SU-DHL-6 (cell line): ENCODE results near the gene KRT35.
"Not testable (repeated sequence)": the region's sequence is repeated elsewhere in the genome, so short reads cannot be mapped to it uniquely, and the experiment has no call there.

Experiments
- H2AFZ ChIP-seq: fragments of 200-600 bp; sonication (generic); 2 replicates; pipeline ENCODE4 v1.6.1; 2014; ENCODE audit warnings: low read depth, mild to moderate bottlenecking, moderate library complexity, mixed read lengths, antibody characterized with exemption, low read length; ENCODE audit not compliant: severe bottlenecking
- H3F3A ChIP-seq: fragments of 200-600 bp; shearing (Covaris generic); 2 replicates; pipeline ENCODE4 v1.6.0; 2016; ENCODE audit warnings: antibody characterized with exemption, mild to moderate bottlenecking; ENCODE audit not compliant: insufficient read depth
- H3K27ac ChIP-seq: fragments of 200-600 bp; sonication (generic); 2 replicates; pipeline ENCODE4 v1.5.1; 2016; ENCODE audit warnings: low read depth, mild to moderate bottlenecking, low read length, moderate library complexity, mixed read lengths
- H3K27me3 ChIP-seq: fragments of 200-600 bp; sonication (generic), shearing (Covaris generic); 2 replicates; pipeline ENCODE4 v1.6.0; 2014; ENCODE audit warnings: mild to moderate bottlenecking, low read length
- H3K36me3 ChIP-seq: fragments of 200-600 bp; sonication (generic); 2 replicates; pipeline ENCODE4 v1.6.1; 2014; ENCODE audit warnings: mild to moderate bottlenecking, low read length, mixed read lengths
- H3K4me2 ChIP-seq: fragments of 300-600, 200-600 bp; shearing (Covaris generic), sonication (generic); 2 replicates; pipeline ENCODE4 v1.6.0; 2014; ENCODE audit warnings: low read length, low read depth, mild to moderate bottlenecking; ENCODE audit not compliant: poor library complexity, severe bottlenecking
- H3K4me3 ChIP-seq: fragments of 200-600 bp; sonication (generic); 2 replicates; pipeline ENCODE4 v1.5.1; 2014; ENCODE audit warnings: antibody characterized with exemption, low read length, mild to moderate bottlenecking, mixed read lengths; ENCODE audit not compliant: insufficient read depth, poor library complexity, severe bottlenecking
- H3K79me2 ChIP-seq: fragments of 200-600 bp; sonication (generic); 2 replicates; pipeline ENCODE4 v1.6.1; 2014; ENCODE audit warnings: mild to moderate bottlenecking, low read length, moderate library complexity; ENCODE audit not compliant: insufficient read depth
- H3K9ac ChIP-seq: fragments of 200-600 bp; sonication (generic); 2 replicates; pipeline ENCODE4 v1.7.0; 2014; ENCODE audit warnings: mild to moderate bottlenecking, low read length
- H3K9me2 ChIP-seq: fragments of 200-600 bp; sonication (generic); replicated peaks from 2 replicates; pipeline ENCODE4 v1.6.1; 2014; ENCODE audit warnings: low read length; ENCODE audit not compliant: insufficient read depth
- H3K9me3 ChIP-seq: fragments of 200-600 bp; sonication (generic); 2 replicates; pipeline ENCODE4 v1.6.1; 2014; ENCODE audit warnings: low read length, mixed read lengths; ENCODE audit not compliant: insufficient read depth
- H4K20me1 ChIP-seq: fragments of 200-600 bp; sonication (generic); 2 replicates; pipeline ENCODE4 v1.6.1; 2014; ENCODE audit warnings: low read depth, mild to moderate bottlenecking, antibody characterized with exemption, low read length, moderate library complexity, mixed read lengths
- EZH2phosphoT487 ChIP-seq: fragments of 200-600 bp; sonication (generic), shearing (Covaris generic); conservative IDR thresholded peaks from 2 replicates; pipeline ENCODE4 v1.6.1; 2018; ENCODE audit warnings: mild to moderate bottlenecking, antibody characterized with exemption, low read length, moderate library complexity, mixed read lengths
- TF ChIP-seq, protein P1 (sequence below): fragments of 200-600 bp; sonication (generic); IDR thresholded peaks from one replicate; pipeline ENCODE4 v1.5.1; 2017; ENCODE audit warnings: antibody characterized with exemption, mild to moderate bottlenecking, low read length, moderate library complexity; ENCODE audit not compliant: insufficient read depth, poor library complexity, severe bottlenecking

The KRT35 gene

DNA sequence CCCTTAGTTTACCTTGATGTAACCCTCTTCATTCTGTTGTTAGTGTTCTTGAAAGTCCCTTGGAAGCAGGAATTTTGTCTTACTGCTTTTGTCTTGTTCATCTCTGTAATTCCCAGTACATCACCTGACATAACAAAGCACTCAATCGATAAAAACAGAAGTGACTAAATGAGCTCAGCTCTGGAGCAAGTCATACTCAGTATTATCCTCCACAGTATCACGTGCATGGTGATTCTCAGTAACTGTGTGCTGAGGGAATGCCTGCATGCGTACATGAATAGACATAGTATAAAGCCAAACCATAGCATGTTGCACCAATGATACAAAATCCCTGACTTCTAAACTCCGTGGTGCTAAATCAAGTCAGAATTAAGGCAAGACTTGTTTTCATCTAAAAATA is 47.4 kb downstream of the KRT35 start:
- Histone ChIP-seq H4K20me1 (no peaks in the 10 kb centered on the region), H3K27me3 (no peaks in the 10 kb centered on the region), H3K79me2 (no peaks in the 10 kb centered on the region), H2AFZ (no peak overlapping the region), H3K4me2 (no peak overlapping the region), H3K9me3 (no peaks in the 10 kb centered on the region), H3F3A (no peaks in the 10 kb centered on the region), H3K9me2 (no peaks in the 10 kb centered on the region), H3K9ac (no peak overlapping the region), H3K4me3 (no peak overlapping the region), H3K27ac (no peak overlapping the region), H3K36me3 (no peaks in the 10 kb centered on the region)
- no peak for TF ChIP-seq EZH2phosphoT487
- TF ChIP-seq, protein P1, sequence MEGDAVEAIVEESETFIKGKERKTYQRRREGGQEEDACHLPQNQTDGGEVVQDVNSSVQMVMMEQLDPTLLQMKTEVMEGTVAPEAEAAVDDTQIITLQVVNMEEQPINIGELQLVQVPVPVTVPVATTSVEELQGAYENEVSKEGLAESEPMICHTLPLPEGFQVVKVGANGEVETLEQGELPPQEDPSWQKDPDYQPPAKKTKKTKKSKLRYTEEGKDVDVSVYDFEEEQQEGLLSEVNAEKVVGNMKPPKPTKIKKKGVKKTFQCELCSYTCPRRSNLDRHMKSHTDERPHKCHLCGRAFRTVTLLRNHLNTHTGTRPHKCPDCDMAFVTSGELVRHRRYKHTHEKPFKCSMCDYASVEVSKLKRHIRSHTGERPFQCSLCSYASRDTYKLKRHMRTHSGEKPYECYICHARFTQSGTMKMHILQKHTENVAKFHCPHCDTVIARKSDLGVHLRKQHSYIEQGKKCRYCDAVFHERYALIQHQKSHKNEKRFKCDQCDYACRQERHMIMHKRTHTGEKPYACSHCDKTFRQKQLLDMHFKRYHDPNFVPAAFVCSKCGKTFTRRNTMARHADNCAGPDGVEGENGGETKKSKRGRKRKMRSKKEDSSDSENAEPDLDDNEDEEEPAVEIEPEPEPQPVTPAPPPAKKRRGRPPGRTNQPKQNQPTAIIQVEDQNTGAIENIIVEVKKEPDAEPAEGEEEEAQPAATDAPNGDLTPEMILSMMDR: no peak

DNA sequence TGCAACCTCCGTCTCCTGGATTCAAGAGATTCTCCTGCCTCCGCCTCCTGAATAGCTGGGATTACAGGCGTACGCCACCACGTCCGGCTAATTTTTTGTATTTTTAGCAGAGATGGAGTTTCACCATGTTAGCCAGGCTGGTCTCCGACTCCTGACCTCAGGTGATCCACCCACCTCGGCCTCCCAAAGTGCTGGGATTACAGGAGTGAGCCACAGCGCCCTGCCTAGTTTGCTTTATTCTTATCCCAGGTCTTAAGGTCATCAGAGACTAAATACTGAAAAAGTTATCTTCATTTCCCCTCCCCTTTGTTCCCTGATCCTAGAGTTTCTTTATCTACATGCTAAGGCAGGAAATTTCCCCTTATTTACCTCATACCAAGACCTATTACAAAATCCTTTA is 50.6 kb downstream of the KRT35 start:
- H3K79me2 ChIP-seq, H3K27me3 ChIP-seq, H3F3A ChIP-seq, H3K9me3 ChIP-seq, H3K27ac ChIP-seq, H3K4me3 ChIP-seq, H3K36me3 ChIP-seq, H3K9me2 ChIP-seq, H3K4me2 ChIP-seq, H2AFZ ChIP-seq, H4K20me1 ChIP-seq, H3K9ac ChIP-seq: not testable (repeated sequence)

DNA sequence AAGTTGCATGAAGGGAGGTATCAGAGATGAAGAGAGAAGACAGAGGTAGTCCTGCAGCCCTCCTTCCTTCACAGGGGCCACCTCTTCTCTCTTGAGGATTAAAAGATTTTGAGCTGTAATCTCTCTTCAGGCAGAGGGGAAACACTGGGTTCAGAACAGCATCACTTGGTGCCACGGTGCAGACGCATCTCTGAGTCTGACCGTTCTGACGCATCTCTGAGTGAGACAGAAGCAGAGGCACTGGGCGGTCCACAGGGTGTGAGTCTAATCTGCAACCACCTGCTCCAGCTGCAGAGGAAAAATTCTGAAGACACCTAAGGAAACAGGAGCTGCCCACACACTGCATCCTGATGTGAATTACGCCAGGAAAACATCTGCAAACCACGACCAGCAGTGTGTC is 51.3 kb downstream of the KRT35 start:
- H3K27me3 ChIP-seq: no peaks in the 10 kb centered on the region
- no peak for TF ChIP-seq EZH2phosphoT487
- TF ChIP-seq, protein P1: no peak
- H3K9ac ChIP-seq: no peak overlapping the region
- H3K4me2 ChIP-seq: no peak overlapping the region
- no peak overlapping the region for H2AFZ ChIP-seq
- H3K4me3 ChIP-seq: no peak overlapping the region
- H3K79me2 ChIP-seq: no peaks in the 10 kb centered on the region
- no peaks in the 10 kb centered on the region for H3F3A ChIP-seq
- H3K27ac ChIP-seq: no peak overlapping the region
- no peaks in the 10 kb centered on the region for H3K9me3 ChIP-seq
- no peaks in the 10 kb centered on the region for H4K20me1 ChIP-seq
- no peaks in the 10 kb centered on the region for H3K9me2 ChIP-seq
- no peaks in the 10 kb centered on the region for H3K36me3 ChIP-seq

DNA sequence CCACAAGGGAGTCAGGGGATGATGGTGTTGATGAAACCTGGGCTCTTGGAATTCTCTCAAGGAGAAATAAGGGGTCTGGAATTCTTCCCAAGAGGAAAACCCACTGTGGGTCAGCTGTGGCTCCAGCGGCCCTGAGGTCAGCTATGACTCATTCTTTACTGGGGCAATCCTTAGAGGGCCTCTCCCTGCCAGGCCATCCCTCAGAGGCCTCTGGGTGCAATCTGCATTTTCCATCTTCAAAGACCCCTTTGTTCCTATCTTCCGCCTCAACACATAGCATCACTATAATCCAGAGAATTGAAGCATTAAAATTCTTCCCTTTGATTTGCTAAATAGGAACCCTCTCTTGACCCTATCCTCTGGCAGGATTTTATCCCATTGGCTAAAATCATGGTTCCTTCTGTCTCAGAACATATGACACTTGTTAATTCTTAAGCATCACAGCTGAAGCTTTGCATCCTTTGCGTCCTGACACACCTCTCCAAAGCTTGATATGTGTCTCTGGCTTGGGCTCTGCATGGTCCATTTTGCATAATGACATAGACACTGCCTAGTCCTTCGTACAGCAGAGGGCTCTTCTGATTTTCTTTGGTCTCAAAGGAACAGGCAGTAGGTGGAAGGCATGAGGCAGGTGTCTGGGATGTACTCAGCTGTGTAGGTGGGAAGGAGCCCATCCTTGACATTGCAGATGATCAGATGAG is 52.2 kb downstream of the KRT35 start:
- H3K9me2 ChIP-seq: no peaks in the 10 kb centered on the region
- no peaks in the 10 kb centered on the region for H3K79me2 ChIP-seq
- H3K27me3 ChIP-seq: no peaks in the 10 kb centered on the region
- no peak overlapping the region for H3K4me2 ChIP-seq
- H3K4me3 ChIP-seq: no peak overlapping the region
- no peak overlapping the region for H2AFZ ChIP-seq
- H4K20me1 ChIP-seq: no peaks in the 10 kb centered on the region
- no peaks in the 10 kb centered on the region for H3K9me3 ChIP-seq
- TF ChIP-seq EZH2phosphoT487: no peak
- TF ChIP-seq, protein P1: no peak
- H3K9ac ChIP-seq: no peak overlapping the region
- H3F3A ChIP-seq: no peaks in the 10 kb centered on the region
- no peak overlapping the region for H3K27ac ChIP-seq
- no peaks in the 10 kb centered on the region for H3K36me3 ChIP-seq
